ENCODE results near the gene UBE2L3.

DNA sequence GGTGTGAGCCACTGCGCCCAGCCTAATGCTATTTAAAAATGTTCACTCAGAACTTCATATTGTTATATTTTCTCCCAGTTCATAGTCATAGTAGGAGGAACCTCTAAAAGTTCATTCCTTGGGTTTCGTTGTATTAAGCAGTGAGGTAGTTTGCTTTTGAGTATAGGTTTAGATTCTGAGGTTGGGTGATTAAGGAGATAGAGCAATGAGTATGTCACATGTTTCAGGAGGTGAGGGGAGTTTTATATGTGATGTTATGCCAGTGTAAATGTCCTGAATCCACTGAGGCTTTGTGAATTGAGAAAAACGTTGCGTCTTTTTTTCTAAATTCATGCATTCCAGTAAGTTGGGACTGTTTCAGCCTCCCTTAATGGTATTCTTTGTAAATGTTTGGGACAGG lies 4.2 kb downstream of the UBE2L3 start:
- no peak for TF ChIP-seq POLR2AphosphoS5 (IDR thresholded peaks at IDR 0.05; ENCODE audit: low read depth, low read length)
- TF ChIP-seq EP300 (IDR thresholded peaks at IDR 0.05; ENCODE audit: borderline replicate concordance in 1 of 2, low read depth in 1 of 2, low read length in 1 of 2) = no peak
- no peak for TF ChIP-seq ZBTB33 (IDR thresholded peaks at IDR 0.05; ENCODE audit: borderline replicate concordance, low read depth)
- TF ChIP-seq FOXJ3 (CRISPR knock-in tag; IDR thresholded peaks at IDR 0.05) = no peak
- TF ChIP-seq TEAD4 (IDR thresholded peaks at IDR 0.05; ENCODE audit: borderline replicate concordance, insufficient read depth) = no peak
- TF ChIP-seq CTCF (IDR thresholded peaks at IDR 0.05) = no peak
